Measurements from ENCODE around the gene DDX24.

DDX24 gene

GRCh38 chr14:94051779-94052178 is 29.2 kb downstream of the DDX24 start:
- Histone ChIP-seq H3K27ac (no peak overlapping the region), H3K27me3 (no peaks in the 10 kb centered on the region), H3K4me3 (ENCODE audit: low read depth in 1 of 2, low read length in 1 of 2) (no peak overlapping the region), H3K4me1 (ENCODE audit: control insufficient read depth in 1 of 2, insufficient read depth in 1 of 2, low read depth in 1 of 2, low read length in 1 of 2) (no peaks in the 10 kb centered on the region), H3K9me3 (no peaks in the 10 kb centered on the region), H3K36me3 (peaks cover 97% of the 10 kb centered on the region)
- TF ChIP-seq CTCF (IDR thresholded peaks at IDR 0.05), result no peak

- TF ChIP-seq CTCF (IDR thresholded peaks at IDR 0.05), result no peak
- H3K9me3 ChIP-seq, result no peaks in the 10 kb centered on the region
- peaks cover 96% of the 10 kb centered on the region for H3K36me3 ChIP-seq
- no peaks in the 10 kb centered on the region for H3K27me3 ChIP-seq
- no peak overlapping the region for H3K4me3 ChIP-seq (ENCODE audit: low read depth in 1 of 2, low read length in 1 of 2)
- no peaks in the 10 kb centered on the region for H3K4me1 ChIP-seq (ENCODE audit: control insufficient read depth in 1 of 2, insufficient read depth in 1 of 2, low read depth in 1 of 2, low read length in 1 of 2)
- H3K27ac ChIP-seq, result no peak overlapping the region
These were observed 29.9 kb downstream of the DDX24 start for GRCh38 chr14:94051115-94051514.

- Histone ChIP-seq H3K4me3 (ENCODE audit: low read depth in 1 of 2, low read length in 1 of 2) (no peak overlapping the region), H3K4me1 (ENCODE audit: control insufficient read depth in 1 of 2, insufficient read depth in 1 of 2, low read depth in 1 of 2, low read length in 1 of 2) (no peaks in the 10 kb centered on the region), H3K27ac (no peak overlapping the region), H3K9me3 (no peaks in the 10 kb centered on the region), H3K27me3 (no peaks in the 10 kb centered on the region), H3K36me3 (peaks cover 96% of the 10 kb centered on the region)
- TF ChIP-seq CTCF (IDR thresholded peaks at IDR 0.05), result no peak
These were observed 30.6 kb downstream of the DDX24 start for GRCh38 chr14:94050231-94050880.

GRCh38 chr14:94049625-94050023 is 31.4 kb downstream of the DDX24 start:
- Histone ChIP-seq H3K9me3 (no peaks in the 10 kb centered on the region), H3K27me3 (no peaks in the 10 kb centered on the region), H3K4me1 (ENCODE audit: control insufficient read depth in 1 of 2, insufficient read depth in 1 of 2, low read depth in 1 of 2, low read length in 1 of 2) (no peaks in the 10 kb centered on the region), H3K4me3 (ENCODE audit: low read depth in 1 of 2, low read length in 1 of 2) (no peak overlapping the region), H3K27ac (no peak overlapping the region), H3K36me3 (peaks cover 92% of the 10 kb centered on the region)
- TF ChIP-seq CTCF (IDR thresholded peaks at IDR 0.05), result no peak

- H3K27ac ChIP-seq, result no peak overlapping the region
- H3K9me3 ChIP-seq, result no peaks in the 10 kb centered on the region
- no peak for TF ChIP-seq CTCF (IDR thresholded peaks at IDR 0.05)
- peaks cover 92% of the 10 kb centered on the region for H3K36me3 ChIP-seq
- H3K4me1 ChIP-seq (ENCODE audit: control insufficient read depth in 1 of 2, insufficient read depth in 1 of 2, low read depth in 1 of 2, low read length in 1 of 2), result no peaks in the 10 kb centered on the region
- no peaks in the 10 kb centered on the region for H3K27me3 ChIP-seq
- H3K4me3 ChIP-seq (ENCODE audit: low read depth in 1 of 2, low read length in 1 of 2), result no peak overlapping the region
These were observed 32.0 kb downstream of the DDX24 start for GRCh38 chr14:94048691-94049624.
